ENCODE results near the gene GPR85. TPM values are rescaled to one million over a fixed set of nuclear protein-coding genes. Genes with fewer than 3 reads are reported as not detected.

The GPR85 gene
- 0.24 and 3.6 TPM in 2 replicates for total RNA-seq

DNA sequence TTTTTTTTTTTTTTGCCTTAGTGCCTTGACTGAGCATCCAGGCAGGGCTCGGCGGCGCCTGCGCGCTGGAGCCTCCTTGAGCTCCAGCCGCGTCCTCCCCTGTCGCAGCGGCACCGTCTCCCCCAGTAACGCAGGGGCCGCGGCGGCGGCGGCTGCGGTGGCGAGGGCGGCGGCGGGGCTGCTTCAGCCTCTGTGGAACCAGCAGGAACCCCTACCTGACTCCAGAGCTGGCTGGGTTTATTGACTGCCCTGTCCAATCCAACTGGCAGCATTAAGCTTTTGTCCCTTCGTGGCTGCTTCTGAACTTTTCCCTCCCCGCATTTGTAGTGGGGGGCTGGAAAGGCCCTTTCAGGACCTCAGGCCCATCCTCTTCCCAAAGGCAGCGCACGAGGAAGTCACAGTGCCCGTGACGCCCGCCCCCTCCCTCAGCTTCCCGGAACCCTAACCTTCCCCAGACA, at the start of gene GPR85:
Gene GPR85, minus strand, starts transcription at position 397 of the 458 bp plus-strand sequence. CDS start 2,106 bp downstream, outside the sequence.

GRCh38 chr7:113118074-113118959, 31.7 kb upstream of the GPR85 start, which contains the start of gene SMIM30:
TSS of gene SMIM30 (minus strand) at chr7:113118554. CDS start at chr7:113117578, 976 bp downstream.

Other genes with a start within 250 kb of the GPR85 start
- gene SMIM30, start 31.7 kb upstream of the GPR85 start, total RNA-seq = 47.7 and 68.7 TPM in 2 replicates

All from epithelial cell of alveolus of lung (primary cell).